NCI-H82 (cell line): Measurements from ENCODE around the gene STX8.

Source experiments
- DNase-seq: peaks from one replicate; lab custom pipeline; 2025; lab: John Stamatoyannopoulos, UW

STX8 gene

GRCh38 chr17:9298135-9298534 is 277.5 kb downstream of the STX8 start:
- no peak for DNase-seq

- no peak for DNase-seq
These were observed 280.9 kb downstream of the STX8 start for GRCh38 chr17:9294661-9295210.

GRCh38 chr17:9292561-9292941 is 283.1 kb downstream of the STX8 start:
- DNase-seq, result no peak

GRCh38 chr17:9291912-9292560 is 283.6 kb downstream of the STX8 start:
- DNase-seq, result peak; percentile 58

GRCh38 chr17:9290226-9290613 is 285.4 kb downstream of the STX8 start:
- no peak for DNase-seq

- DNase-seq, result no peak
These were observed 288.3 kb downstream of the STX8 start for GRCh38 chr17:9287306-9287705.

GRCh38 chr17:9286434-9286833 is 289.2 kb downstream of the STX8 start:
- no peak for DNase-seq

- DNase-seq, result no peak
These were observed 289.8 kb downstream of the STX8 start for GRCh38 chr17:9285602-9286427.

- DNase-seq, result no peak
These were observed 290.7 kb downstream of the STX8 start for GRCh38 chr17:9284884-9285283.

GRCh38 chr17:9283909-9284308 is 291.7 kb downstream of the STX8 start:
- no peak for DNase-seq

- no peak for DNase-seq
These were observed 295.7 kb downstream of the STX8 start for GRCh38 chr17:9279893-9280292.

- DNase-seq, result no peak
These were observed 300.6 kb downstream of the STX8 start for GRCh38 chr17:9274973-9275372.

GRCh38 chr17:9273428-9274391 is 301.9 kb downstream of the STX8 start:
- DNase-seq, result no peak

- DNase-seq, result no peak
These were observed 303.0 kb downstream of the STX8 start for GRCh38 chr17:9272501-9273200.

GRCh38 chr17:9271989-9272388 is 303.6 kb downstream of the STX8 start:
- no peak for DNase-seq

- no peak for DNase-seq
These were observed 304.7 kb downstream of the STX8 start for GRCh38 chr17:9270921-9271320.

- no peak for DNase-seq
These were observed 306.1 kb downstream of the STX8 start for GRCh38 chr17:9269350-9270035.

GRCh38 chr17:9268546-9268945 is 307.1 kb downstream of the STX8 start:
- DNase-seq, result no peak

GRCh38 chr17:9266697-9267117 is 308.9 kb downstream of the STX8 start:
- no peak for DNase-seq

- DNase-seq, result no peak
These were observed 309.5 kb downstream of the STX8 start for GRCh38 chr17:9266031-9266680.
